Measurements from ENCODE around the gene TERF2IP. TPM values are rescaled to one million over a fixed set of nuclear protein-coding genes. Genes with fewer than 3 reads are reported as not detected.

Gene TERF2IP
- polyA plus RNA-seq, 1 donor from 2014 or later, result 752 TPM

DNA sequence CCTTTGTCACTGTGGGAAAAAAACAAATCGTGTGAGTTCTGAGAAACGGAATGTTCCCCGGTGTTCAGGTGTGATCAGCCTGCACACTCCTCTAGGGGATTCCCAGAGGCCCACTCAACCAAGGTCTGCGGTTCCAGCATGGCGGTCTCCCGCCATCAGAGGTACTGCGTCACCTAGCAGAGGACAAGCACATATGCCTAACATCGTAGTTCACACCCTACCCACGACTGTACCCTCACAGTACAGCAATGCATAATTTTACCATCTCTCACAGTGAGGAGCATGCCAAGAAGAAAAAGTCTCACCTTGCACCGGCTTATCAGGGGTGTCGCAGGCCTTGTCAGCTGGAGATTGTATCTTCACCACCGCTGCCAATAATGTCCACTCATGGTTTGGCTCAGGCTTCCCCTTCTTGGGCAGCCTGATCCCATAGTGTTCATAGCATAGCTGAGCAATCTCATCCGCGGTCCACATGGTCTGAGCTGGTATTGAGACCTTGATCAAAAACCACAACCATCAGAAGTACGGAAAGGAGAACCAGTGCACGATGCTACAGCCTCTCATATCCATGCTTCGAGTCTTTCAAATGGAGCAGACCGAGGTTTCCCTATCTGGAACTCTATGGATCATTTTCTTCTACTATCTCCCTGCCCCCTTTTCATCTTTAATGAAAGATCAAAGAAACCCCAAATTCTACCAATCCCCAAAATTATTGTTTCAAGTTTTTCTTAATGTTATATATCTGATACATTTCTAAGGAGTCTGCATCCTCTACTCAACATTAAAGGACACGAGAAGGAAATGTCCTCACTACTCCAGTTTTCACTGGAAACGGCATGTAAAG, 27.0 kb upstream of the TERF2IP start:
- TF ChIP-seq POLR2AphosphoS5 (IDR thresholded peaks at IDR 0.05), result no peak

GRCh38 chr16:75621170-75621477, 26.4 kb upstream of the TERF2IP start:
- no peaks in the 10 kb centered on the region for H3K27me3 ChIP-seq (ENCODE audit: insufficient read depth, low read depth, low read length)
- no peak overlapping the region for H3K9ac ChIP-seq (ENCODE audit: low read length)
- no peaks in the 10 kb centered on the region for H3K9me3 ChIP-seq (ENCODE audit: low read length)
- TF ChIP-seq CTCF (IDR thresholded peaks at IDR 0.05; ENCODE audit: poor library complexity, severe bottlenecking) (peak; percentile 67), RAD21 (conservative IDR thresholded peaks at IDR 0.05) (peak; percentile 54), EZH2 (IDR thresholded peaks at IDR 0.05; ENCODE audit: borderline replicate concordance, insufficient read depth, low read length, poor library complexity, severe bottlenecking) (no peak), TAF1 (IDR thresholded peaks at IDR 0.05; ENCODE audit: low read depth) (no peak), POLR2AphosphoS5 (IDR thresholded peaks at IDR 0.05) (no peak), EP300 (conservative IDR thresholded peaks at IDR 0.05; ENCODE audit: poor library complexity, severe bottlenecking) (no peak), SMC3 (conservative IDR thresholded peaks at IDR 0.05; ENCODE audit: poor library complexity) (peak; percentile 59), MXI1 (conservative IDR thresholded peaks at IDR 0.05; ENCODE audit: poor library complexity, severe bottlenecking) (no peak)
- no peaks in the 10 kb centered on the region for H3K9me2 ChIP-seq (ENCODE audit: insufficient read depth, low read length)
- no peaks in the 10 kb centered on the region for H3F3A ChIP-seq (ENCODE audit: insufficient read depth, low read length, poor library complexity, severe bottlenecking)
- H3K4me2 ChIP-seq (ENCODE audit: low read length), result peak overlapping the region; percentile 98
- H4K20me1 ChIP-seq (ENCODE audit: insufficient read depth), result no peaks in the 10 kb centered on the region
- no peak overlapping the region for H3K27ac ChIP-seq (ENCODE audit: low read length)
- peaks cover 3% of the 10 kb centered on the region for H3K36me3 ChIP-seq (ENCODE audit: insufficient read depth, low read length)
- no peak overlapping the region for H2AFZ ChIP-seq (ENCODE audit: low read depth, low read length)
- H3K4me3 ChIP-seq (ENCODE audit: low read length), result peak overlapping the region; percentile 79
- peaks cover 4% of the 10 kb centered on the region for H3K79me2 ChIP-seq (replicated peaks; ENCODE audit: insufficient read depth, low read length)

More for the DNA sequence above, 27.0 kb upstream of the TERF2IP start:
- Histone ChIP-seq H3K79me2 (replicated peaks; ENCODE audit: insufficient read depth, low read length) (peaks cover 4% of the 10 kb centered on the region), H3K9me2 (ENCODE audit: insufficient read depth, low read length) (no peaks in the 10 kb centered on the region), H4K20me1 (ENCODE audit: insufficient read depth) (no peaks in the 10 kb centered on the region), H3K27ac (ENCODE audit: low read length) (no peak overlapping the region), H2AFZ (ENCODE audit: low read depth, low read length) (no peak overlapping the region), H3F3A (ENCODE audit: insufficient read depth, low read length, poor library complexity, severe bottlenecking) (no peaks in the 10 kb centered on the region), H3K9ac (ENCODE audit: low read length) (no peak overlapping the region), H3K9me3 (ENCODE audit: low read length) (no peaks in the 10 kb centered on the region), H3K27me3 (ENCODE audit: insufficient read depth, low read depth, low read length) (no peaks in the 10 kb centered on the region), H3K36me3 (ENCODE audit: insufficient read depth, low read length) (peaks cover 3% of the 10 kb centered on the region), H3K4me2 (ENCODE audit: low read length) (no peak overlapping the region), H3K4me3 (ENCODE audit: low read length) (peak overlapping the region; percentile 79)

DNA sequence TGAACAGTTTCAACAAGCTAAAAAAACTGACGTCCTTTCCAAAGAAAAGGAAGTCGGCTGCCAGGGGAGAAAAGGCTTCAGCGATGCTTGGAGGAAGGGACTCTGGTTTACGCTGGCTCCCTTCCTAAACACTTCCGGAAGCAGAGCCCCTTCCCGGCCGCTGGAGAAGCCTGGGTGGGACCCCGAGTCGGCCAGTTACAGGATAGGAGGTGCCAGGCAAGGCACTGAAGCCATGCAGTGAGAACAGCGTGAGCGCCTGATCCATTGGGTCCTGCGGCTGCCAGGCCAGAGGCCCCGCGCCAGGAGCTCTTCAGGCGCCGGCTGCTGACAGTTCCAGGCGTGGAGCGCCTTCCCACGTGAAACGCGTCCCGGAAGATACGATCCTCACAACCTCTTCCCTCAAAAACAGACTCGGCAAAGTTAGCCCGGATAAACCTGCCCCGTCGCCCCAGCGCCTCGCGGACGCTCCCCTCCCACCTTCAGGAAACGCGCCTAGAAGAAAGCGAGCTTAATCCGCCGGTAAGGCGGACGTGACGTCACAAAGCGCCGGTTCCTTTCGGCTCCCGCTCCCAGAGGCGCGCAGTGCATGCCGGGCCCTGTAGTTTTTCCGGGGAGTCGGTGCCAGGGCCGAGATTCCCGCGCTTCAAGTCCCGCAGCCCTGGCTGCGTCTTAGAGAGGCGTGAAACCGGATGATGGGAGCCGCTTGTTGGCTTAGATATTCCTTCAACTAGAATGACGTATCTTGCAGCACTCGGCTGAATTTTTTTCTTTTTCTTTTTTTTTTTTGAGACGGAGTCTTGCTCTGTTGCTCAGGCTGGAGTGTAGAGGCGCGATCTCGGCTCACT, 24.6 kb upstream of the TERF2IP start, which contains the start of gene ADAT1:
Gene ADAT1, minus strand, starts transcription at position 521 of the 845 bp plus-strand sequence. CDS start 2,482 bp downstream, outside the sequence.
- Histone ChIP-seq H4K20me1 (ENCODE audit: insufficient read depth) (no peaks in the 10 kb centered on the region), H3K4me3 (ENCODE audit: low read length) (peak within 1 kb of the TSS; percentile 79), H3K79me2 (replicated peaks; ENCODE audit: insufficient read depth, low read length) (peaks cover 4% of the 10 kb centered on the region), H3K9me3 (ENCODE audit: low read length) (no peaks in the 10 kb centered on the region), H2AFZ (ENCODE audit: low read depth, low read length) (peak within 1 kb of the TSS; percentile 65), H3K9ac (ENCODE audit: low read length) (peak within 1 kb of the TSS; percentile 88), H3K36me3 (ENCODE audit: insufficient read depth, low read length) (peaks cover 2% of the 10 kb centered on the region), H3K27me3 (ENCODE audit: insufficient read depth, low read depth, low read length) (no peaks in the 10 kb centered on the region), H3K9me2 (ENCODE audit: insufficient read depth, low read length) (no peaks in the 10 kb centered on the region), H3F3A (ENCODE audit: insufficient read depth, low read length, poor library complexity, severe bottlenecking) (no peaks in the 10 kb centered on the region), H3K27ac (ENCODE audit: low read length) (peak within 1 kb of the TSS; percentile 87), H3K4me2 (ENCODE audit: low read length) (peak within 1 kb of the TSS; percentile 98)
- TF ChIP-seq TAF1 (IDR thresholded peaks at IDR 0.05; ENCODE audit: low read depth) (peak; percentile 44), EZH2 (IDR thresholded peaks at IDR 0.05; ENCODE audit: borderline replicate concordance, insufficient read depth, low read length, poor library complexity, severe bottlenecking) (no peak), EP300 (conservative IDR thresholded peaks at IDR 0.05; ENCODE audit: poor library complexity, severe bottlenecking) (peak; percentile 44), POLR2AphosphoS5 (IDR thresholded peaks at IDR 0.05) (peak; percentile 96), SMC3 (conservative IDR thresholded peaks at IDR 0.05; ENCODE audit: poor library complexity) (peak; percentile 54), MXI1 (conservative IDR thresholded peaks at IDR 0.05; ENCODE audit: poor library complexity, severe bottlenecking) (peak; percentile 97), CTCF (IDR thresholded peaks at IDR 0.05; ENCODE audit: poor library complexity, severe bottlenecking) (no peak), RAD21 (conservative IDR thresholded peaks at IDR 0.05) (peak; percentile 29)
- TF ChIP-seq, protein P1, sequence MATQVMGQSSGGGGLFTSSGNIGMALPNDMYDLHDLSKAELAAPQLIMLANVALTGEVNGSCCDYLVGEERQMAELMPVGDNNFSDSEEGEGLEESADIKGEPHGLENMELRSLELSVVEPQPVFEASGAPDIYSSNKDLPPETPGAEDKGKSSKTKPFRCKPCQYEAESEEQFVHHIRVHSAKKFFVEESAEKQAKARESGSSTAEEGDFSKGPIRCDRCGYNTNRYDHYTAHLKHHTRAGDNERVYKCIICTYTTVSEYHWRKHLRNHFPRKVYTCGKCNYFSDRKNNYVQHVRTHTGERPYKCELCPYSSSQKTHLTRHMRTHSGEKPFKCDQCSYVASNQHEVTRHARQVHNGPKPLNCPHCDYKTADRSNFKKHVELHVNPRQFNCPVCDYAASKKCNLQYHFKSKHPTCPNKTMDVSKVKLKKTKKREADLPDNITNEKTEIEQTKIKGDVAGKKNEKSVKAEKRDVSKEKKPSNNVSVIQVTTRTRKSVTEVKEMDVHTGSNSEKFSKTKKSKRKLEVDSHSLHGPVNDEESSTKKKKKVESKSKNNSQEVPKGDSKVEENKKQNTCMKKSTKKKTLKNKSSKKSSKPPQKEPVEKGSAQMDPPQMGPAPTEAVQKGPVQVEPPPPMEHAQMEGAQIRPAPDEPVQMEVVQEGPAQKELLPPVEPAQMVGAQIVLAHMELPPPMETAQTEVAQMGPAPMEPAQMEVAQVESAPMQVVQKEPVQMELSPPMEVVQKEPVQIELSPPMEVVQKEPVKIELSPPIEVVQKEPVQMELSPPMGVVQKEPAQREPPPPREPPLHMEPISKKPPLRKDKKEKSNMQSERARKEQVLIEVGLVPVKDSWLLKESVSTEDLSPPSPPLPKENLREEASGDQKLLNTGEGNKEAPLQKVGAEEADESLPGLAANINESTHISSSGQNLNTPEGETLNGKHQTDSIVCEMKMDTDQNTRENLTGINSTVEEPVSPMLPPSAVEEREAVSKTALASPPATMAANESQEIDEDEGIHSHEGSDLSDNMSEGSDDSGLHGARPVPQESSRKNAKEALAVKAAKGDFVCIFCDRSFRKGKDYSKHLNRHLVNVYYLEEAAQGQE (IDR thresholded peaks at IDR 0.05; ENCODE audit: borderline replicate concordance), result peak; percentile 53

All from neural cell (in vitro differentiated cells).